Natural killer cell treated with Interleukin-12 subunit alpha and Interleukin-12 subunit beta and Interleukin-15 and Interleukin-18, amount 100 ng/mL, for 72 hours (primary cell): Measurements from ENCODE around the gene GSTA1. TPM values are rescaled to one million over a fixed set of nuclear protein-coding genes. Genes with fewer than 3 reads are reported as not detected.
"Not testable (repeated sequence)": the region's sequence is repeated elsewhere in the genome, so short reads cannot be mapped to it uniquely, and the experiment has no call there.

Experiments used
- ATAC-seq, 2 donors: fragments of 150-1000 bp; cut with Tn5 transposase in 1 of 2; sonication (Bioruptor Pico), chemical (Tn5 transposase) in 1 of 2; 2 replicates each; pipeline ENCODE4 v1.10.0; 2021
- DNase-seq: peaks from one replicate; pipeline ENCODE4 v3.0.0; 2022; ENCODE audit warnings: low spot score
- H3K27ac Mint-ChIP-seq, 2 donors: 1 replicate in 1 of 2; 2 replicates in 1 of 2; pipeline ENCODE4 v1.8.0; 2022; ENCODE audit warnings: mixed read lengths in 2 of 2, mild to moderate bottlenecking in 1 of 2, moderate library complexity in 1 of 2
- H3K27me3 Mint-ChIP-seq, 2 donors: 1 replicate in 1 of 2; 2 replicates in 1 of 2; pipeline ENCODE4 v1.8.0; 2022; ENCODE audit warnings: mixed read lengths in 2 of 2
- H3K36me3 Mint-ChIP-seq: one replicate; pipeline ENCODE4 v1.8.0; 2022; ENCODE audit warnings: mixed read lengths
- H3K4me1 Mint-ChIP-seq, 2 donors: 1 replicate in 1 of 2; 2 replicates in 1 of 2; pipeline ENCODE4 v1.8.0; 2022; ENCODE audit warnings: low read depth in 2 of 2, mixed read lengths in 2 of 2, mild to moderate bottlenecking in 1 of 2
- H3K4me3 Mint-ChIP-seq: one replicate; pipeline ENCODE4 v1.8.0; 2022; ENCODE audit warnings: mixed read lengths
- H3K9me3 Mint-ChIP-seq: 2 replicates; pipeline ENCODE4 v1.8.0; 2022; ENCODE audit warnings: mixed read lengths
- total RNA-seq, 2 donors: library from RNA; stranded (reverse); gene quantifications; one replicate each; pipeline ENCODE4 v1.2.3, GENCODE V29; 2022

The GSTA1 gene
- total RNA-seq, 2 donors from 2014 or later: not detected

- not testable (repeated sequence) for H3K4me1 Mint-ChIP-seq, DNase-seq, H3K36me3 Mint-ChIP-seq, H3K4me3 Mint-ChIP-seq, H3K9me3 Mint-ChIP-seq, ATAC-seq, H3K27ac Mint-ChIP-seq
- peaks cover 5 to 15% of the 10 kb centered on the region in 2 donors for H3K27me3 Mint-ChIP-seq
These were observed 22.4 kb upstream of the GSTA1 start for GRCh38 chr6:52825900-52826459.

GRCh38 chr6:52825270-52825793, 21.7 kb upstream of the GSTA1 start:
- ATAC-seq, H3K4me1 Mint-ChIP-seq, H3K27ac Mint-ChIP-seq: not testable (repeated sequence)

GRCh38 chr6:52821842-52822241, 18.2 kb upstream of the GSTA1 start:
- no peaks in the 10 kb centered on the region for H3K9me3 Mint-ChIP-seq
- no peaks in the 10 kb centered on the region for H3K36me3 Mint-ChIP-seq
- peaks cover 3 to 12% of the 10 kb centered on the region in 2 donors for H3K27me3 Mint-ChIP-seq
- ATAC-seq (peak in 1 of 2 donors; percentile 46), DNase-seq (no peak)
- no peak overlapping the region for H3K27ac Mint-ChIP-seq
- H3K4me3 Mint-ChIP-seq: no peak overlapping the region
- H3K4me1 Mint-ChIP-seq: no peaks in the 10 kb centered on the region

More at GRCh38 chr6:52825270-52825793, 21.7 kb upstream of the GSTA1 start:
- H3K4me3 Mint-ChIP-seq, H3K36me3 Mint-ChIP-seq, DNase-seq, H3K9me3 Mint-ChIP-seq: not testable (repeated sequence)
- peaks cover 6 to 15% of the 10 kb centered on the region in 2 donors for H3K27me3 Mint-ChIP-seq

- no peak overlapping the region for H3K27ac Mint-ChIP-seq
- H3K27me3 Mint-ChIP-seq: peaks cover 3 to 7% of the 10 kb centered on the region in 2 donors
- DNase-seq: no peak
- H3K4me1 Mint-ChIP-seq: no peaks in the 10 kb centered on the region
- no peaks in the 10 kb centered on the region for H3K36me3 Mint-ChIP-seq
- ATAC-seq: no peak
- H3K9me3 Mint-ChIP-seq: no peaks in the 10 kb centered on the region
- H3K4me3 Mint-ChIP-seq: no peak overlapping the region
These were observed 16.6 kb upstream of the GSTA1 start for GRCh38 chr6:52820198-52820597.

GRCh38 chr6:52815167-52816092, 11.8 kb upstream of the GSTA1 start:
- Mint-ChIP-seq H3K9me3 (no peaks in the 10 kb centered on the region), H3K27me3 (peaks cover 12 to 17% of the 10 kb centered on the region in 2 donors), H3K4me1 (no peaks in the 10 kb centered on the region), H3K27ac (no peak overlapping the region), H3K36me3 (no peaks in the 10 kb centered on the region), H3K4me3 (no peak overlapping the region)
- peak; percentile 68 for DNase-seq
- peak; percentile 76 to 78 for ATAC-seq

GRCh38 chr6:52814545-52814944, 10.9 kb upstream of the GSTA1 start:
- H3K4me1 Mint-ChIP-seq, H3K4me3 Mint-ChIP-seq, DNase-seq, H3K36me3 Mint-ChIP-seq, ATAC-seq, H3K27ac Mint-ChIP-seq, H3K9me3 Mint-ChIP-seq: not testable (repeated sequence)
- peaks cover 12 to 17% of the 10 kb centered on the region in 2 donors for H3K27me3 Mint-ChIP-seq

- peaks cover 18 to 37% of the 10 kb centered on the region in 2 donors for H3K27me3 Mint-ChIP-seq
- H3K4me1 Mint-ChIP-seq, ATAC-seq, H3K27ac Mint-ChIP-seq, H3K36me3 Mint-ChIP-seq, H3K9me3 Mint-ChIP-seq, DNase-seq, H3K4me3 Mint-ChIP-seq: not testable (repeated sequence)
These were observed 6.2 kb upstream of the GSTA1 start for GRCh38 chr6:52809777-52810176.

- no peak for ATAC-seq
- no peak overlapping the region for H3K4me3 Mint-ChIP-seq
These were observed 5.0 kb upstream of the GSTA1 start for GRCh38 chr6:52808660-52809059.

GRCh38 chr6:52802806-52803205, 810 bp downstream of the GSTA1 start:
- DNase-seq (no peak), ATAC-seq (no peak)
- peaks cover 20 to 30% of the 10 kb centered on the region in 2 donors for H3K27me3 Mint-ChIP-seq
- H3K27ac Mint-ChIP-seq: no peak overlapping the region
- H3K36me3 Mint-ChIP-seq: no peaks in the 10 kb centered on the region
- no peaks in the 10 kb centered on the region for H3K9me3 Mint-ChIP-seq
- H3K4me1 Mint-ChIP-seq: no peaks in the 10 kb centered on the region
- no peak overlapping the region for H3K4me3 Mint-ChIP-seq

More at GRCh38 chr6:52808660-52809059, 5.0 kb upstream of the GSTA1 start:
- no peaks in the 10 kb centered on the region for H3K36me3 Mint-ChIP-seq
- H3K27me3 Mint-ChIP-seq: peaks cover 24 to 48% of the 10 kb centered on the region in 2 donors
- no peaks in the 10 kb centered on the region for H3K9me3 Mint-ChIP-seq
- H3K27ac Mint-ChIP-seq: no peak overlapping the region
- no peaks in the 10 kb centered on the region for H3K4me1 Mint-ChIP-seq
- DNase-seq: no peak

GRCh38 chr6:52801188-52801841, 2.3 kb downstream of the GSTA1 start:
- Mint-ChIP-seq H3K9me3 (no peaks in the 10 kb centered on the region), H3K27me3 (peaks cover 17 to 29% of the 10 kb centered on the region in 2 donors), H3K36me3 (no peaks in the 10 kb centered on the region), H3K4me3 (no peak overlapping the region), H3K27ac (no peak overlapping the region), H3K4me1 (no peaks in the 10 kb centered on the region)
- no peak for DNase-seq
- ATAC-seq: no peak

GRCh38 chr6:52799272-52799671, 4.3 kb downstream of the GSTA1 start:
- not testable (repeated sequence) for H3K9me3 Mint-ChIP-seq, H3K27ac Mint-ChIP-seq, H3K4me1 Mint-ChIP-seq, H3K4me3 Mint-ChIP-seq, DNase-seq, H3K36me3 Mint-ChIP-seq, ATAC-seq
- peaks cover 14 to 19% of the 10 kb centered on the region in 2 donors for H3K27me3 Mint-ChIP-seq

- H3K27ac Mint-ChIP-seq, DNase-seq, ATAC-seq, H3K36me3 Mint-ChIP-seq, H3K9me3 Mint-ChIP-seq, H3K4me1 Mint-ChIP-seq, H3K4me3 Mint-ChIP-seq: not testable (repeated sequence)
- H3K27me3 Mint-ChIP-seq: peaks cover 10 to 16% of the 10 kb centered on the region in 2 donors
These were observed 9.2 kb downstream of the GSTA1 start for GRCh38 chr6:52794366-52794765.

- DNase-seq: no peak
- Mint-ChIP-seq H3K36me3 (no peaks in the 10 kb centered on the region), H3K4me1 (no peaks in the 10 kb centered on the region), H3K4me3 (no peak overlapping the region), H3K9me3 (peaks cover 7% of the 10 kb centered on the region), H3K27me3 (peaks cover 15 to 23% of the 10 kb centered on the region in 2 donors), H3K27ac (no peak overlapping the region)
- ATAC-seq: peak in 1 of 2 donors; percentile 24
These were observed 12.8 kb downstream of the GSTA1 start for GRCh38 chr6:52790861-52791260.
